ENCODE results near the gene ZFP42. TPM values are rescaled to one million over a fixed set of nuclear protein-coding genes. Genes with fewer than 3 reads are reported as not detected.

Gene ZFP42
- total RNA-seq, 1 donor from 2014 or later, result not detected

DNA sequence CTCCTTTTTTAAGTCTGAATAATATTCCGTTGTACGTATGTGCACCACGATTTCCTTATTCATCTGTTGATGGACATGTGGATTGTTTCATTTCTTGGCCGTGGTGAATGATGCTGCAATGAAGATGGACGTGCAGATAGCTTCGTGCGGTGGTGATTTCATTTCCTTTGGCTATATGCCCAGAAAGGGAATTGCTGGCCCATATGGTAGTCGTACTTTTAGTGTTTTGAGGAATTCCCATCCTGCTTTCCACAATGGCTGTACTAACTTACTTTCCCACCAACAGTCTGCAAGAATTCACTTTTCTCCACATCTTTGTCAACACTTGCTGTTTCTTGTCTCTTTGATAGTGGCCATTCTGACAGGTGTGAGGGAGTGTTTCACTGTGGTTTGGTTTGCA is 12.8 kb downstream of the ZFP42 start:
- TF ChIP-seq, protein P1, sequence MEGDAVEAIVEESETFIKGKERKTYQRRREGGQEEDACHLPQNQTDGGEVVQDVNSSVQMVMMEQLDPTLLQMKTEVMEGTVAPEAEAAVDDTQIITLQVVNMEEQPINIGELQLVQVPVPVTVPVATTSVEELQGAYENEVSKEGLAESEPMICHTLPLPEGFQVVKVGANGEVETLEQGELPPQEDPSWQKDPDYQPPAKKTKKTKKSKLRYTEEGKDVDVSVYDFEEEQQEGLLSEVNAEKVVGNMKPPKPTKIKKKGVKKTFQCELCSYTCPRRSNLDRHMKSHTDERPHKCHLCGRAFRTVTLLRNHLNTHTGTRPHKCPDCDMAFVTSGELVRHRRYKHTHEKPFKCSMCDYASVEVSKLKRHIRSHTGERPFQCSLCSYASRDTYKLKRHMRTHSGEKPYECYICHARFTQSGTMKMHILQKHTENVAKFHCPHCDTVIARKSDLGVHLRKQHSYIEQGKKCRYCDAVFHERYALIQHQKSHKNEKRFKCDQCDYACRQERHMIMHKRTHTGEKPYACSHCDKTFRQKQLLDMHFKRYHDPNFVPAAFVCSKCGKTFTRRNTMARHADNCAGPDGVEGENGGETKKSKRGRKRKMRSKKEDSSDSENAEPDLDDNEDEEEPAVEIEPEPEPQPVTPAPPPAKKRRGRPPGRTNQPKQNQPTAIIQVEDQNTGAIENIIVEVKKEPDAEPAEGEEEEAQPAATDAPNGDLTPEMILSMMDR (IDR thresholded peaks at IDR 0.05; ENCODE audit: borderline replicate concordance), result no peak
- no peak for DNase-seq
- Histone ChIP-seq H3K4me1 (no peaks in the 10 kb centered on the region), H3K9me3 (replicated peaks) (peaks cover 12% of the 10 kb centered on the region), H3K36me3 (no peaks in the 10 kb centered on the region), H3K27ac (replicated peaks) (no peak overlapping the region), H3K4me3 (no peak overlapping the region), H3K27me3 (ENCODE audit: low read depth) (peaks cover 8% of the 10 kb centered on the region)
- intact Hi-C loops (cut with micrococcal nuclease), result no loop called here

DNA sequence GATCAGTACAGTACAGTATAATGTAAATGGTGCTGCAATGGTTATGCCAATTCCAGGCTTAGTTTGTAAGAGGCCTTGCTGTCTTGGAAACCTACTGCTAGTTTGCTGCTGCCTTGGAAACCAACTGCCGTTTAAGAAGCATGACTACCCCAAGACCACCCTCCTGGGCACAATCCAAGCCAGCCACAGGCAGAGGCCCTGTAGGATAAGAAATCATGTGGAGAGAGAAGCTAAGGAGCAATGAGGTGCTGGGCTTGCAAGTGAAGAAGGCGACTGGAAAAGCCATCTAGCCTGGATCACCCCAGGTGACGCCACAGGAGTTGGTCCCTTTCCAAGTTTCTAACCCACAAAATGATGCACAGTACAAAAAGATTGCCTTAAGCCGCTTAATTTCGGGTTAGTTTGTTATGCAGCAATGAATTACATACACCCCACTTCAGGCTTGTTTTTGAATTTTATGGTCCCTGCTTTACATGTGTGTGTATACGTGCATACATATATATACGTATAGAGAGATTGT is 16.9 kb downstream of the ZFP42 start:
- TF ChIP-seq, protein P1 (IDR thresholded peaks at IDR 0.05; ENCODE audit: borderline replicate concordance), result no peak
- no peak for DNase-seq
- H3K27ac ChIP-seq (replicated peaks), result no peak overlapping the region
- no peak overlapping the region for H3K4me3 ChIP-seq
- H3K9me3 ChIP-seq (replicated peaks), result peaks cover 12% of the 10 kb centered on the region
- no peaks in the 10 kb centered on the region for H3K4me1 ChIP-seq
- peaks cover 47% of the 10 kb centered on the region for H3K27me3 ChIP-seq (ENCODE audit: low read depth)
- intact Hi-C loops (cut with micrococcal nuclease), result no loop called here
- no peaks in the 10 kb centered on the region for H3K36me3 ChIP-seq

GRCh38 chr4:188015025-188015940 is 19.7 kb downstream of the ZFP42 start:
- Histone ChIP-seq H3K9me3 (replicated peaks) (no peaks in the 10 kb centered on the region), H3K36me3 (no peaks in the 10 kb centered on the region), H3K27me3 (ENCODE audit: low read depth) (peaks cover 51% of the 10 kb centered on the region), H3K4me1 (no peaks in the 10 kb centered on the region), H3K27ac (replicated peaks) (no peak overlapping the region), H3K4me3 (no peak overlapping the region)
- intact Hi-C loops (cut with micrococcal nuclease), result no loop called here
- TF ChIP-seq, protein P1 (IDR thresholded peaks at IDR 0.05; ENCODE audit: borderline replicate concordance), result no peak
- no peak for DNase-seq

DNA sequence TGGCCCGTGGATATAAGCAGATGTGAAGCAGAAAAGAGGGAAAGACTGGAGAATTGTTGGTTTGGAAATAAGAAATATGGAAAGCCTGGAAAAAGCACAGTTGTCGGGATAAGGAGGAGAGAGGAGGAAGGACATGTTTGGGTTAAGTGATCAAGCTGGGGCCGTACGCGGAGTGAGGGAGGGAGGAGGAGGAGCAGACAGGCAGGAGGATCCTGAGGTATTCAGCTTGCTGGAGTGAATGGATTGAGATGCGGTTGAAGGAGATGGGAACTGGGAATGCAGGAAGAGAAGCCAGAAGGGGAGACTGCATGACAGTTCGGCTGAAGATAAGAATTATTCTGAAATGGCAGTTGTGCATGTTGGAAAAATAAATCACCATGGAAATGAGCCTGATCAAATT is 21.2 kb downstream of the ZFP42 start:
- no peaks in the 10 kb centered on the region for H3K9me3 ChIP-seq (replicated peaks)
- no peak overlapping the region for H3K27ac ChIP-seq (replicated peaks)
- H3K4me3 ChIP-seq, result no peak overlapping the region
- intact Hi-C loops (cut with micrococcal nuclease), result no loop called here
- TF ChIP-seq, protein P1 (IDR thresholded peaks at IDR 0.05; ENCODE audit: borderline replicate concordance), result no peak
- no peak for DNase-seq
- peaks cover 51% of the 10 kb centered on the region for H3K27me3 ChIP-seq (ENCODE audit: low read depth)
- no peaks in the 10 kb centered on the region for H3K36me3 ChIP-seq
- H3K4me1 ChIP-seq, result no peaks in the 10 kb centered on the region

DNA sequence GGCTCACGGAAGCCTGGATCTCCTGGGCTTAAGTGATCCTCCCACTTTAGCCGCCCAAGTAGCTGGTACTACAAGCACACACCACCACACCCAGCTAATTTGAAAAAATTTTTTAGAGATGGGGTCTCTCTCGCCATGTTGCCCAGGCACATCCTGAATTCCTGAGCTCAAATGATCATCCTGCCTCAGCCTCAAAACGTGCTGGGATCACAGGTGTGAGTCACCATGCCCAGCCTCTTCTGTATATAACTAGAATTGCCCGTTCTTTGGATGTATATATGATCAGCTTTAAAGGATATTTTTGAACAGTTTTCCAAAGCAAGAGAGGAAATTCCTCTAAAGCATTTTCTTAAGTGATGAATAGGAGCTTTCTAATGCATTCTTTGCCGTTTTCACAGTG is 22.7 kb downstream of the ZFP42 start:
- TF ChIP-seq, protein P1 (IDR thresholded peaks at IDR 0.05; ENCODE audit: borderline replicate concordance), result no peak
- intact Hi-C loops (cut with micrococcal nuclease), result no loop called here
- no peak for DNase-seq
- H3K9me3 ChIP-seq (replicated peaks), result no peaks in the 10 kb centered on the region
- no peaks in the 10 kb centered on the region for H3K36me3 ChIP-seq
- no peaks in the 10 kb centered on the region for H3K4me1 ChIP-seq
- no peak overlapping the region for H3K27ac ChIP-seq (replicated peaks)
- peaks cover 46% of the 10 kb centered on the region for H3K27me3 ChIP-seq (ENCODE audit: low read depth)
- no peak overlapping the region for H3K4me3 ChIP-seq
